HL-60/S4 treated with retinoic acid at 250 ng/mL for 4 days and 3 days (cell line): ENCODE measurements around the gene DNLZ.
"Not testable (repeated sequence)": the region's sequence is repeated elsewhere in the genome, so short reads cannot be mapped to it uniquely, and the experiment has no call there.

Experiments
- in situ Hi-C: fragments of 300-500 bp; cut with MboI; formaldehyde crosslinking; loops from 2 replicates; pipeline ENCODE4 v1.7.0; 2022; ENCODE audit warnings: low sequenced_read_pairs

The DNLZ gene

GRCh38 chr9:136361754-136362449 is 1.6 kb downstream of the DNLZ start:
- in situ Hi-C loops: no loop called here

- in situ Hi-C loops: no loop called here
Measured at GRCh38 chr9:136361047-136361753, 2.3 kb downstream of the DNLZ start.

- in situ Hi-C loops: no loop called here
Measured at GRCh38 chr9:136359774-136360718, 3.5 kb downstream of the DNLZ start.

GRCh38 chr9:136358888-136359287 is 4.7 kb downstream of the DNLZ start:
- in situ Hi-C loops: no loop called here

GRCh38 chr9:136358016-136358415 is 5.5 kb downstream of the DNLZ start:
- in situ Hi-C loops: no loop called here

GRCh38 chr9:136357202-136357725 is 6.3 kb downstream of the DNLZ start:
- in situ Hi-C loops: no loop called here

GRCh38 chr9:136355616-136356557 is 7.7 kb downstream of the DNLZ start:
- in situ Hi-C loops: no loop called here

GRCh38 chr9:136354592-136355085 is 8.9 kb downstream of the DNLZ start:
- in situ Hi-C loops: no loop called here

- in situ Hi-C loops: no loop called here
Measured at GRCh38 chr9:136353757-136354488, 9.6 kb downstream of the DNLZ start.

GRCh38 chr9:136353088-136353487 is 10.5 kb downstream of the DNLZ start:
- in situ Hi-C loops: no loop called here

- in situ Hi-C loops: no loop called here
Measured at GRCh38 chr9:136352682-136353081, 10.9 kb downstream of the DNLZ start.

GRCh38 chr9:136351868-136352267 is 11.7 kb downstream of the DNLZ start:
- in situ Hi-C loops: not testable (repeated sequence)

GRCh38 chr9:136351252-136351800 is 12.2 kb downstream of the DNLZ start:
- in situ Hi-C loops: no loop called here

GRCh38 chr9:136349546-136349945 is 14.0 kb downstream of the DNLZ start:
- in situ Hi-C loops: no loop called here

- in situ Hi-C loops: no loop called here
Measured at GRCh38 chr9:136348691-136349090, 14.9 kb downstream of the DNLZ start.

GRCh38 chr9:136347472-136348256 is 15.9 kb downstream of the DNLZ start:
- in situ Hi-C loops: no loop called here

- in situ Hi-C loops: no loop called here
Measured at GRCh38 chr9:136346927-136347465, 16.5 kb downstream of the DNLZ start.

- in situ Hi-C loops: no loop called here
Measured at GRCh38 chr9:136346157-136346481, 17.4 kb downstream of the DNLZ start.
